Retina (tissue), 1 donor: ENCODE data around the gene CD160.
A peak's percentile ranks its signal among the peaks of the same experiment; 100 is the strongest.
"Not testable (repeated sequence)": the region's sequence is repeated elsewhere in the genome, so short reads cannot be mapped to it uniquely, and the experiment has no call there.

ENCODE experiments used
- DNase-seq: peaks from one replicate; pipeline ENCODE4 v3.0.0-alpha.2; 2016

CD160 gene

GRCh38 chr1:145710291-145711027 lies 8.8 kb upstream of the CD160 start:
- no peak for DNase-seq

- no peak for DNase-seq
Measured at GRCh38 chr1:145711213-145711651, 8.1 kb upstream of the CD160 start.

- DNase-seq, result no peak
Measured at GRCh38 chr1:145714524-145715111, 4.7 kb upstream of the CD160 start.

- peak; percentile 40 for DNase-seq
Measured at GRCh38 chr1:145716641-145717345, 2.5 kb upstream of the CD160 start.

GRCh38 chr1:145717833-145718232 lies 1.5 kb upstream of the CD160 start:
- no peak for DNase-seq

GRCh38 chr1:145718465-145718864 lies 834 bp upstream of the CD160 start:
- not testable (repeated sequence) for DNase-seq

GRCh38 chr1:145720556-145720877 lies 1.2 kb downstream of the CD160 start:
- DNase-seq, result no peak

GRCh38 chr1:145720878-145721671 lies 1.8 kb downstream of the CD160 start:
- DNase-seq, result peak; percentile 92

- not testable (repeated sequence) for DNase-seq
Measured at GRCh38 chr1:145726193-145726592, 6.9 kb downstream of the CD160 start.

- DNase-seq, result no peak
Measured at GRCh38 chr1:145729196-145729595, 9.9 kb downstream of the CD160 start.

- no peak for DNase-seq
Measured at GRCh38 chr1:145729666-145730436, 10.6 kb downstream of the CD160 start.

GRCh38 chr1:145730467-145730866 lies 11.2 kb downstream of the CD160 start:
- DNase-seq, result no peak

- DNase-seq, result no peak
Measured at GRCh38 chr1:145730900-145731299, 11.6 kb downstream of the CD160 start.

- no peak for DNase-seq
Measured at GRCh38 chr1:145736191-145736590, 16.9 kb downstream of the CD160 start.

GRCh38 chr1:145740269-145740668 lies 21.0 kb downstream of the CD160 start:
- no peak for DNase-seq

GRCh38 chr1:145747398-145748247 lies 28.3 kb downstream of the CD160 start:
- DNase-seq, result no peak

- DNase-seq, result no peak
Measured at GRCh38 chr1:145750426-145750825, 31.1 kb downstream of the CD160 start.

GRCh38 chr1:145751491-145752037 lies 32.3 kb downstream of the CD160 start:
- no peak for DNase-seq

GRCh38 chr1:145757420-145757819 lies 38.1 kb downstream of the CD160 start:
- DNase-seq, result no peak

GRCh38 chr1:145758116-145758515 lies 38.8 kb downstream of the CD160 start:
- no peak for DNase-seq

- DNase-seq, result no peak
Measured at GRCh38 chr1:145758575-145758974, 39.3 kb downstream of the CD160 start.
